Measurements from ENCODE around the gene CAMKMT.

Gene CAMKMT

GRCh38 chr2:44656460-44656859, 294.7 kb downstream of the CAMKMT start:
- TF ChIP-seq CTCF (IDR thresholded peaks at IDR 0.05; ENCODE audit: low read length, missing control alignments), result no peak

GRCh38 chr2:44663471-44664073, 301.8 kb downstream of the CAMKMT start:
- no peak for TF ChIP-seq CTCF (IDR thresholded peaks at IDR 0.05; ENCODE audit: low read length, missing control alignments)
- no peak for DNase-seq (ENCODE audit: low read depth)
- no peak overlapping the region for H3K4me3 ChIP-seq (replicated peaks; ENCODE audit: low read depth, low read length)

More at GRCh38 chr2:44656460-44656859, 294.7 kb downstream of the CAMKMT start:
- no peak overlapping the region for H3K4me3 ChIP-seq (replicated peaks; ENCODE audit: low read depth, low read length)
- DNase-seq (ENCODE audit: low read depth), result no peak

GRCh38 chr2:44668336-44668735, 306.6 kb downstream of the CAMKMT start:
- TF ChIP-seq CTCF (IDR thresholded peaks at IDR 0.05; ENCODE audit: low read length, missing control alignments), result peak; percentile 36
- no peak for DNase-seq (ENCODE audit: low read depth)

GRCh38 chr2:44671276-44671675, 309.5 kb downstream of the CAMKMT start:
- DNase-seq (ENCODE audit: low read depth), result no peak
- no peak overlapping the region for H3K4me3 ChIP-seq (replicated peaks; ENCODE audit: low read depth, low read length)
- no peak for TF ChIP-seq CTCF (IDR thresholded peaks at IDR 0.05; ENCODE audit: low read length, missing control alignments)

More at GRCh38 chr2:44668336-44668735, 306.6 kb downstream of the CAMKMT start:
- H3K4me3 ChIP-seq (replicated peaks; ENCODE audit: low read depth, low read length), result no peak overlapping the region

- DNase-seq (ENCODE audit: low read depth), result no peak
- H3K4me3 ChIP-seq (replicated peaks; ENCODE audit: low read depth, low read length), result no peak overlapping the region
- no peak for TF ChIP-seq CTCF (IDR thresholded peaks at IDR 0.05; ENCODE audit: low read length, missing control alignments)
These were observed 310.2 kb downstream of the CAMKMT start for GRCh38 chr2:44671916-44672315.

- DNase-seq (ENCODE audit: low read depth), result no peak
- H3K4me3 ChIP-seq (replicated peaks; ENCODE audit: low read depth, low read length), result no peak overlapping the region
- TF ChIP-seq CTCF (IDR thresholded peaks at IDR 0.05; ENCODE audit: low read length, missing control alignments), result no peak
These were observed 310.7 kb downstream of the CAMKMT start for GRCh38 chr2:44672431-44672830.
